GM12878 (cell line): ENCODE measurements around the gene NUDCD3. TPM values are rescaled to one million over a fixed set of nuclear protein-coding genes. Genes with fewer than 3 reads are reported as not detected.
A peak's percentile ranks its signal among the peaks of the same experiment; 100 is the strongest.

Source experiments
- ATAC-seq: fragments of 200-7000 bp; cut with Tn5 transposase; 3 replicates; pipeline ENCODE4 v1.9.1; 2020; ENCODE audit warnings: mild to moderate bottlenecking, moderate library complexity
- BruUV-seq: library from RNA; stranded (reverse); fragments of 400-500 nt; replicated peaks from 2 replicates; lab custom pipeline; 2021; lab: Mats Ljungman, UMichigan
- CTCF ChIA-PET: fragments of 300-600 bp; sonication (Branson Sonifier 250); formaldehyde crosslinking; extraction: SDS; loops from one replicate; lab custom pipeline; 2021; ENCODE audit warnings: inconsistent platforms; lab: Yijun Ruan, JAX
- POLR2A ChIA-PET: fragments of 350-600 bp; formaldehyde crosslinking; extraction: SDS; loops from one replicate; lab custom pipeline; 2021; ENCODE audit warnings: inconsistent platforms; lab: Charles Lee
- RAD21 ChIA-PET: fragments of 300-600 bp; sonication (Branson Sonifier 250); formaldehyde crosslinking; loops from one replicate; lab custom pipeline; 2023; ENCODE audit warnings: antibody characterized with exemption; ENCODE audit not compliant: unreplicated experiment; lab: Charles Lee
- SMC1A ChIA-PET: fragments of 300-600 bp; sonication (Branson Sonifier 250); formaldehyde crosslinking; loops from one replicate; lab custom pipeline; 2023; ENCODE audit not compliant: unreplicated experiment, uncharacterized antibody; lab: Charles Lee
- DNase-seq: peaks from one replicate; pipeline ENCODE4 v3.0.0-alpha.2; 2011; ENCODE audit warnings: low read depth, low spot score
- FAIRE-seq: peaks from 3 replicates; lab custom pipeline; 2011; peaks lifted over from hg19 to GRCh38; lab: Jason Lieb, UNC
- H2AFZ ChIP-seq: 2 replicates; pipeline ENCODE4 v1.6.0; 2011; ENCODE audit warnings: low read depth, low read length, control low read depth; ENCODE audit not compliant: control insufficient read depth
- H3K27ac ChIP-seq: 2 replicates; pipeline ENCODE4 v1.5.1; 2011; ENCODE audit warnings: control low read depth; ENCODE audit not compliant: control insufficient read depth, insufficient read depth
- H3K27me3 ChIP-seq, 2 experiments: replicated peaks in 1 of 2; 2 replicates each; pipeline versions ENCODE4 v1.6.0 to v1.6.1; 2011; ENCODE audit warnings: low read length in 1 of 2; ENCODE audit not compliant: control insufficient read depth in 2 of 2, insufficient read depth in 2 of 2
- H3K36me3 ChIP-seq, 2 experiments: 2 replicates each; pipeline ENCODE4 v1.5.1; 2011; ENCODE audit warnings: low read length in 1 of 2; ENCODE audit not compliant: control insufficient read depth in 2 of 2, insufficient read depth in 2 of 2
- H3K4me1 ChIP-seq: 2 replicates; pipeline ENCODE4 v1.6.1; 2011; ENCODE audit warnings: mild to moderate bottlenecking, low read length, moderate library complexity, mixed read lengths; ENCODE audit not compliant: control insufficient read depth, insufficient read depth
- H3K4me2 ChIP-seq: 2 replicates; pipeline ENCODE4 v1.6.0; 2011; ENCODE audit warnings: control low read depth; ENCODE audit not compliant: control insufficient read depth, insufficient read depth
- H3K4me3 ChIP-seq: fragments of 200-600 bp; sonication (generic); 2 replicates; pipeline ENCODE4 v1.5.1; 2016
- H3K79me2 ChIP-seq: 2 replicates; pipeline ENCODE4 v1.6.0; 2011; ENCODE audit warnings: low read length; ENCODE audit not compliant: control insufficient read depth, insufficient read depth
- H3K9ac ChIP-seq: 2 replicates; pipeline ENCODE4 v1.8.0; 2011; ENCODE audit warnings: low read length, control low read depth, mixed read lengths; ENCODE audit not compliant: control insufficient read depth, insufficient read depth
- H3K9me3 ChIP-seq: replicated peaks from 3 replicates; pipeline ENCODE4 v1.5.1; 2011; ENCODE audit warnings: mild to moderate bottlenecking, low read length; ENCODE audit not compliant: control insufficient read depth, insufficient read depth
- H4K20me1 ChIP-seq: 2 replicates; pipeline ENCODE4 v1.6.0; 2011; ENCODE audit not compliant: control insufficient read depth, insufficient read depth
- ATF7 ChIP-seq: fragments of 450-650 bp; IDR thresholded peaks from 2 replicates; pipeline ENCODE4 v1.6.1; 2016; ENCODE audit warnings: low read depth, mild to moderate bottlenecking
- GATAD2B ChIP-seq: fragments of 450-650 bp; conservative IDR thresholded peaks from 2 replicates; pipeline ENCODE4 v1.6.1; 2017; ENCODE audit warnings: low read depth, mild to moderate bottlenecking, moderate library complexity
- JUNB ChIP-seq: IDR thresholded peaks from 2 replicates; pipeline ENCODE4 v1.6.1; 2016; ENCODE audit warnings: antibody characterized with exemption, mild to moderate bottlenecking
- MEF2A ChIP-seq: IDR thresholded peaks from 2 replicates; pipeline ENCODE4 v1.6.1; 2011; ENCODE audit warnings: low read depth, mild to moderate bottlenecking, low read length, moderate library complexity; ENCODE audit not compliant: insufficient read depth
- RBBP5 ChIP-seq: fragments of 200-600 bp; sonication (generic); conservative IDR thresholded peaks from 2 replicates; pipeline ENCODE4 v1.6.1; 2016
- WGBS: methylation state at CpG from one replicate; pipeline ENCODE4 v1.1.6; 2016; ENCODE audit warnings: low lambda C conversion rate; ENCODE audit not compliant: insufficient replicate concordance, insufficient coverage; ENCODE audit errors: missing lambda C conversion rate; 5-methylcytosine and 5-hydroxymethylcytosine counted together
- in situ Hi-C: fragments of 300-500 bp; cut with MboI; formaldehyde crosslinking; loops from 9 replicates; pipeline ENCODE4 v1.14.3; 2018; ENCODE audit warnings: mixed read lengths
- intact Hi-C: fragments of 100-400 bp; cut with micrococcal nuclease; formaldehyde crosslinking; loops from one replicate; pipeline ENCODE4 v1.14.2; 2022; ENCODE audit not compliant: unreplicated experiment
- polyA plus RNA-seq, 11 experiments: library from polyadenylated mRNA; depleted of rRNA in 4 of 11; unstranded in 6 of 11; stranded (reverse) in 5 of 11; fragments of >200 nt; fragmentation: Nextera tagmentation in 4 of 11; fragmentation: Illumina TruSeq in 1 of 11; extraction: Ambion mirVana in 4 of 11; extraction: Trizol in 1 of 11; gene quantifications; 1 replicate in 1 of 11; 2 replicates in 10 of 11; pipeline versions ENCODE4 v1.2.1 to v1.2.3, GENCODE V29; 2011 to 2016; ENCODE audit warnings: inconsistent platforms in 2 of 11, missing spikeins in 2 of 11, low read depth in 1 of 11
- total RNA-seq, 4 experiments: library from RNA; depleted of rRNA in 3 of 4; stranded (reverse); fragments of >200 nt in 3 of 4; fragmentation: Illumina TruSeq in 1 of 4; extraction: Trizol in 1 of 4; gene quantifications; 2 replicates each; pipeline versions ENCODE4 v1.2.1 to v1.2.3, GENCODE V29; 2013 to 2021

Gene NUDCD3
- total and polyA plus RNA-seq, 10 of the 15 experiments (the other 5 are each of a cell fraction or from before 2014, with no cell fraction given) = 25.0 to 89.8 (median 46.4) TPM

DNA sequence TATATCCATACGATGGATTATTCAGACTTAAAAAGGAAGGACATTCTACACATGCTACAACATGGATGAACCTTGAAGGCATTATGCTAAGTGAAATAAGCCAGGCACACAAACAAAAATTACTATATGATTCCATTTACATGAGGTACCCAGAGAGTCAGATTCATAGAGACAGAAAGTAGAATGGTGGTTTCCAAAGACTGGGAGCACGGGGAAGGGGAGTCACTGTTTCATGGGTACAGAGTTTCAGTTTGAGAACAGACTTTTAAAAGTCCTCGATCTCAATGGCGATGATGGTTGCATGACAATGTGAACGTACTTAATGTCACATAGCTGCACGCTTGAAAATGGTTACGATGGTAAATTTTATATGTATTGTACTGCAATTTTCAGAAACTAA, 39.3 kb downstream of the NUDCD3 start (continued):
- TF ChIP-seq GATAD2B = no peak

DNA sequence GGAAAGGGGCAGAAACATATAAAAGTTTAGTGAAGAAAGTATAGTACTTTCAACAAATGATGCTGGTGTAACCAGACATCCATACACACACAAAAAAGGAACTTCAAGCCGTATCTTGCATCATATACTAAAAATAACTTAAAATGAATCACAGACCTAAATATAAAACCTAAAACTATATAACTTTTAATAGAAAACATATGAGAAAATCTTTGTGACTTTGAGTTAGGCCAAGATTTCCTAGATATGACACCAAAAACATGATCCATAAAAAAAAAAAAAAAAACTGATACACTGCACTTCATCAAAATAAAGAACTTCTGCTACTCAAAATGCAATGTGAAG, 40.9 kb downstream of the NUDCD3 start:
- Histone ChIP-seq H2AFZ (no peak overlapping the region), H3K9me3 (no peaks in the 10 kb centered on the region; the same call in 2 of the 3 replicates), H3K27me3 (no peaks in the 10 kb centered on the region), H3K9ac (no peak overlapping the region), H3K36me3 (peaks cover 0 to 8% of the 10 kb centered on the region in 2 experiments), H3K79me2 (peaks cover 19% of the 10 kb centered on the region), H3K4me3 (no peak overlapping the region), H4K20me1 (no peaks in the 10 kb centered on the region), H3K27ac (no peak overlapping the region), H3K4me1 (no peaks in the 10 kb centered on the region), H3K4me2 (no peak overlapping the region)
- in situ Hi-C loops (no loop called here), intact Hi-C loops (no loop called here)
- no peak for FAIRE-seq
- ChIA-PET SMC1A (interaction anchor here (0.9 to 1.8 kb wide), 2 partner anchors 13 to 42 kb away, joined by 3 to 6 read pairs; no protein-coding TSS in a partner anchor), CTCF (interaction anchor here (0.6 to 1.4 kb wide), 4 partner anchors 13 to 209 kb away, joined by 3 to 8 read pairs (median 4); no protein-coding TSS in a partner anchor), POLR2A (interaction anchor here (1.6 kb wide), 1 partner anchor 13 kb away, joined by 7 read pairs; no protein-coding TSS in a partner anchor), RAD21 (no interaction called here)
- peak; percentile 27; the same call in 2 of the 3 replicates for ATAC-seq
- WGBS = 0% methylated on average over 1 of the region's 1 CpG
- no peak for DNase-seq
- BruUV-seq = no TSS peak
- TF ChIP-seq RBBP5 = no peak
- TF ChIP-seq JUNB = peak; percentile 29; the same call in 1 of the 2 replicates
- TF ChIP-seq MEF2A = 0 out of 2 replicates have a peak, but pooled peaks have one; percentile 51
- peak; percentile 42; the same call in 1 of the 2 replicates for TF ChIP-seq ATF7
